Umbilical cord (tissue), 2 donors: ENCODE data around the gene MYRFL. TPM values are rescaled to one million over a fixed set of nuclear protein-coding genes. Genes with fewer than 3 reads are reported as not detected.
A peak's percentile ranks its signal among the peaks of the same experiment; 100 is the strongest.

Source experiments
- DNase-seq: peaks from one replicate; pipeline ENCODE4 v3.0.0-alpha.2; 2015; ENCODE audit warnings: low spot score
- total RNA-seq: library from RNA; depleted of rRNA; stranded (reverse); fragments of >200 nt; gene quantifications from one replicate; pipeline ENCODE4 v1.2.3, GENCODE V29; 2014; ENCODE audit warnings: low replicate concordance; ENCODE audit not compliant: insufficient read depth

Gene MYRFL
- total RNA-seq, 1 donor from 2014 or later, result 0.48 TPM

DNA sequence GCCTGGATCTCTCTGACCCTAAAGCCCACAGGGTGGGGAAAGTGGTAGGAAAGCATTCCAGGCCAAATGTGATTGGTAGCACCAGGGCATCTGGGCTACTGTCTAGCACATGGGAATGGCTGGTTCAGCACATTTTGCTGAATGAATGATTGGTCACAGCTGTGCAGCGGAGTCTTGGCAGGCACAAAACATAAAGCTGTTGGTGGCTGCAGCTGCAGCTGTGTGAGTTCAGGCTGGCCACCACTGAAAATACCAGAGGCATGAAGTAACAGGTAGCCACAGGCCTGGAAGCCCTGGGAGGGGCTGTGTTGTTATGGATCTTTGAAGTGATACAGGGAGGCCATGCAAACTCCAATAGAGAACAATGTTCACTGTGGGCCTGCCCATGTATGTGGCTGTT lies 72.7 kb downstream of the MYRFL start:
- DNase-seq, result peak; percentile 28

GRCh38 chr12:69898236-69898635 lies 73.2 kb downstream of the MYRFL start:
- DNase-seq, result peak; percentile 24

GRCh38 chr12:69900720-69901131 lies 75.7 kb downstream of the MYRFL start:
- DNase-seq, result peak; percentile 86

DNA sequence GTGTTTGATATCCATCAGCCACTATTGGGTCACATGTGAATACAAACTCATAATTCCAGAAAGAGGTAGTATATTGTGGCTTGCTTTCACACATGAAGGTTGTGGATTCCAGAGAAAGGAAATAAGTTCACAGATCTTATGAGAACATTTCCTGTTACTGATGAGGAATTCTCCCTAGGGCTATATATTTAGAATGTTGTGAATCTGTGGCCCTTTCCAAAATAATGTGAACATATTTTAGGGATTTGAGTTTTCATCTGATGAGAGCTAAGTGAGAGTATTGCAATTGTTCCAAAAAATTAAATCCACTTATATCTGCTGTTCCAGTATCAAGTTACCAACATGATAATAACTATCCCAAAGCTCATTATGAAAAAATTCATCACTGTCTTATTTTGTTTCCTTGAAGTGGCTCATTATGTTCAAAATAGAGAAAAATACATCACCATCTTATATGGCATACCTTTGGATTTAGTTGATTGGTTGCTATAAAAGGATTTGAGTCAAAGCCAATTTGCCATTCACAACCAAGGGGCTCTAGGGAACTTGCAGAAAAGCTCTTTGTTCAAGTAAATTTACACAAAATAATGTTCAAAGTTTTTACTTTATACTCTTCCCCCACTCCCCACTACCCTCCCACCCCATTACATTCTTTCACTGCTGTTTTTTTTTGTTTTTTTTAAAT lies 76.3 kb downstream of the MYRFL start:
- peak; percentile 20 for DNase-seq

GRCh38 chr12:69903548-69903947 lies 78.5 kb downstream of the MYRFL start:
- no peak for DNase-seq

GRCh38 chr12:69904777-69905176 lies 79.8 kb downstream of the MYRFL start:
- DNase-seq, result peak; percentile 76

DNA sequence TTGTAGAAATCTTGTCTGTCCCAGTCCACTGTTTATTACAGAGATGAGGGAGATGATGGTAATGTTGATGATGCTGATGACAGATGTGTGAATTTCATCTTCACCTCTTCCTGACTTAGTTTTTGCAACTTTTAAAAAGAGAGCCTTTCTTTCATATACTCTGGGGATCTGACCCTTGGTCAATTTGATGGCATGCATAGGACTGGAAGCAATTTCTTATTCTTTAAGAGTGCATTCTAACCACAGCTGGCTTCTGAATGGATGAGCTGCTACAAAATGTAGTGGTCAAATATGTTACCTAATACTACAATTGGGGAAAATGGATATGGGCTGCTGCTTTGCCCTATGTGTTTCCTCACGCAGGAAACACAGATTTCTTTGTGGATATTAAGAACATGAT lies 80.8 kb downstream of the MYRFL start:
- no peak for DNase-seq

DNA sequence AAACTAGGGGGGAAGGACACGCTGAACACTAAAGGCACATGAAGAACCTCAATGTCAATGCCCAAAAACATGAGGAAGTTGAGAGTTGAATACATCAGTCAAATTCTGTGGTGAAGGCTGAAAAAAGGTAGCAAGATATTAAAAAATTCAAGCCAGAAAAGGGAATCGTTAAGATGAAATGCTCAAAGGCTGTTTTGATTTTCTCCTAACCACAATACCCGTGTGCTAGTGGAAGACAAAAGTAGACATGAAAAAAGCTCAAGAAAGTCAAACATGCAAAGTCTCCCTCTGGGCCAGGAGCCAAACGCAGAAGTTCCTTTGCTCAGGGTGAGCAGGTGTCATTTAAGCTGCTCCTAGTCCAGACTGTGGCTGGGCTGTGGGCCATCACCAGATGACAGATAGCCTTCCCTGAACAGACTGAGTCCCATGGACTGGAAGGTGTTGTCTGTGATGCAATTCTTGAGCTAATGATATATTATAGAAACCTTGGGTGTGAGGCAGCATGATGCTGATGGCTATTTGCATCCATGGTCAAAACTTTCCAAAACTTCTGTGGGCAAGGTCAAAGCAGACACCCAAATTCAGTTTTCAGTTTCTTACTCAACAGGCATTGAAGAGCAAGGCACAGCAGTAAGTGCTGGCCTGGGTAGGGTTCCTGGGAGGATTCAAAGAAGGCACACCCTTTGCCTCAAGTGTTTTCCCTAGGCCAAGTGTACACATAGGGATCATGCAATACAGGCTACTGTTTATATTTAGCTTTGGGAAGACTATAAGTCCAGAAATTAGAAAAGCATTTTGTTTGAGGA lies 81.6 kb downstream of the MYRFL start:
- DNase-seq, result no peak

GRCh38 chr12:69908203-69908602 lies 83.2 kb downstream of the MYRFL start:
- no peak for DNase-seq

GRCh38 chr12:69910694-69911093 lies 85.7 kb downstream of the MYRFL start:
- peak; percentile 81 for DNase-seq

GRCh38 chr12:69913526-69913925 lies 88.5 kb downstream of the MYRFL start:
- no peak for DNase-seq

GRCh38 chr12:69915964-69916363 lies 90.9 kb downstream of the MYRFL start:
- DNase-seq, result no peak

- DNase-seq, result peak; percentile 89
Observed at GRCh38 chr12:69916544-69917235, 91.7 kb downstream of the MYRFL start.

- DNase-seq, result no peak
Observed at GRCh38 chr12:69918287-69918686, 93.3 kb downstream of the MYRFL start.

DNA sequence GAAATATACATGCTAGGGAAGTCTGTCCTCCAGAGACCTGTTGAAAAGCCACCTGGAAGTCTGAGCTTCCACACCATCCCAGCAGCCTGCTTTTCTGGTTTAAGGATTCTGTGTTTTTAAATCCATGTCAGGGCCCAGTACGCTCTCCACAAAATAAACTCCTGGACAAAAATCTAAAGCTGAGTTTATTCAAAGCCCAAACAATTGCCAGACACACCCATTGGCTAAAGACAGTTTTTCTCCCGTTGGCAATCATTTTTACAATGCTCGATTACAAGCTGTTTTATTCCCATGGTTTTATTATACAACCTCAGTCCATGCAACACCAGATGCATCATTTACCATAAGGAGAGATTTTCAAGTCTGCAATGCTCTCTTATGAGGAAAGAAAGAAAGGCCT lies 94.5 kb downstream of the MYRFL start:
- no peak for DNase-seq

DNA sequence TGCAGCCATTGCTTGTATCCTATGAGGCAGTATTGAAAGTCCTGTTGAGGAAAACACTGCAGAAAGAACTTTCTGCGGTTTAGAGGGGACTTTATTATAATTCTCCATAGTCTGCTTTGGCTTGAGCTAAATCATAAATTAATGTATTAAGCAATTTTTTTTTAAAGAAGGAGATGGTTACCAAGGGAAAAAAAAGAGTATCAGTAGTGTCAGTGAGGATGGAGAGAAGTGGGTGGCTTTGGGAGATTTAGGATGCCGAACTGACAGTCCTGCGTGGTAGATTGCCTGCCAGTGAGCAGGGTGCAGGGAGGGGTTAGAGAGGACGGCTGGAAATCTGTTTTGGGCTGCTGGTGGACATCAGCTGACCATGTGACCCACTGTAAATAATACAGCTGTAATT lies 96.8 kb downstream of the MYRFL start:
- peak; percentile 90 for DNase-seq

DNA sequence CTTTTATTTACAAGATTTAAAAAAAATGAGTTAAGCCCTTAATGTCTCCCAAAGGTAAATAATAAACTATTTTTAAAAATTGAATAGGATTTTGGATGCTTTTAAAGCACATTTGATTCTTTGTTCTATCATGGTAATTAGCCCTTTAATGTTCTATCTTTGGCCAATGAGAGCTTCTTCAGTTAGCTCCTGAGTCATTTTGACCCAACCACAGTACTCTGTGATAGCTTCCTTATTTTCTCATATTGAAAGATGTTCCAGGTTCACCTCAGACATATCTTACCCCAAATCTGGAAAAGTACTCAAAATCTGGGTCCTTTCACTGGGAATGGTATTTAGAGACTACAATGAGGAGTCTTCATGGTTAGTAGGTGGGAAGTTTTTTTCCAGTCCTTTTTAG lies 98.0 kb downstream of the MYRFL start:
- no peak for DNase-seq

DNA sequence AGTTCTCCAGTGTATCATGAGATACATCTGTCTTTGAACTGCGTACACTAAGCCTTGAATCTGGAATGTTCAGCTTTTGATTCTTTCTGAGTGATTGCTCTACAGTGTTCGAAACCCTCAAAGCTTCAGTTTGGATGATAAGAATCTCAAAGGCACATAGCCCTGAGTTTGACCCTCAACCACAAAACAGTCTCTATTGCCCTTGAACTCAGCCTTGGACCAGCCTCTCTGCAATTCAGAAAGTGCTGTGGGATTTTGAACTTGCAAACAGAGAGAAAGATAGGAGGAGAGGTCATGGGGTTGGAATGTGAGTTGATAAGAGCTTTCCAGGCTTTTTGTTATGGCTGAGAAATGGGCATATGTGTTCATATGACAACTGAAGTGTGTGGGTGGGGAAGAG lies 100.3 kb downstream of the MYRFL start:
- DNase-seq, result peak; percentile 71

GRCh38 chr12:69927164-69927563 lies 102.1 kb downstream of the MYRFL start:
- no peak for DNase-seq

DNA sequence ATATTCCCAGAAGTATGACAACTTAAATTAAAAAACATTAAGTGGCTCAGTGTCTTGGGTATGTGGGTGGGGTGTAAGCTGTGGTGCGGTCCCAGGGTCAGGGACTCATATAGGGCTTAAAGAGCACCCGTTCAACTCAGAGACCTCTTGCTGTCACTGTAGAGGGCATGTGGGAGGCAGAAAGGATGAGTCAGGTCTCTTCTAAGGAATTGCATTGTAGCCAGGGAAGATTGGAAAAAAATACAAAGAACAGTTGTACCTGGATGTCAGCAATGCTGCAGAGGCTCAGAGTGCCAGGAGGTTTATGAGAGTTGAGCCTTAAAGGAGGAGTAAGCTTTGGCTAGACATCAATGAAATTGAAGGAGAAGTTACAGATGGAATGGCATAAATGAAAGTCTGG lies 104.1 kb downstream of the MYRFL start:
- DNase-seq, result peak; percentile 74

DNA sequence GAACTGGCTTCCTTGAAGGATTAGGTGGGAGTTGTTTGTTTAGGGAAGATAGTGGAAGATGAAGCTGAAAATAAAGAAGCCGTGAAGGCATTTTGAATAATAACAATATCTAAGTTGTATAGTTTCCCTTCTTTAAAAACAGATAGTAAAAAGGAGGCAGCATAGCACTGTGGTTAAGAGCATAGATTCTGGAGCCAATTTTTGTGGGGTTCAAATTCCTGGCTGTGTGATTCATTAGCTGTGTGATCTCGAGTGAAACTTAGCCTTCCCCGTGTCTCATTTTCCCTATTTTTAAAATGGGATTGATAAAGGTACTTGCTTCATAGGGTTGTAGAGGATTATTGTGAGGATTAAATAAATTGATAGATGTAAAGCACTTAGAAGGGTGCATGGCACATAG lies 104.5 kb downstream of the MYRFL start:
- DNase-seq, result no peak

DNA sequence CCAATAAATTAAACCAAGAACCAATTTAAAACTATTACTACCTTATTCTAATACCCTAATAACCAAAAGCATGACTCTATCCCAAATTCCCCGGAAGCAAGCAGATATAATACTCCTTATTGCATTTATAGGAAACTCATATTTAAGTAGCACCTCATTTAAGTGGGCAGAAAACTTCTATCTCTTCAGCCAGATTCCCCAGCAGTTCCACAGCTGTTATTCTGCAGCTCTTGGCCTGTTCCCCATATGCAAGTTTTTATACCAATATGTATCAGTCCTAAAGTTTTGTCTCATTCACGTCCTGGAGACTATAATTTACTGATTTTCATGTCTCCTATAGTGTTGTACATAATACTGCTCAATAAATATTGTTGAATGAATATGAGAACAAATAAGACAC lies 106.5 kb downstream of the MYRFL start:
- DNase-seq, result no peak

GRCh38 chr12:69932154-69932553 lies 107.1 kb downstream of the MYRFL start:
- DNase-seq, result no peak
